ENCODE data around the gene PKIG. TPM values are rescaled to one million over a fixed set of nuclear protein-coding genes. Genes with fewer than 3 reads are reported as not detected.
A peak's percentile ranks its signal among the peaks of the same experiment; 100 is the strongest.

The PKIG gene
- total RNA-seq, 1 experiment from 2014 or later, result 20.1 TPM

DNA sequence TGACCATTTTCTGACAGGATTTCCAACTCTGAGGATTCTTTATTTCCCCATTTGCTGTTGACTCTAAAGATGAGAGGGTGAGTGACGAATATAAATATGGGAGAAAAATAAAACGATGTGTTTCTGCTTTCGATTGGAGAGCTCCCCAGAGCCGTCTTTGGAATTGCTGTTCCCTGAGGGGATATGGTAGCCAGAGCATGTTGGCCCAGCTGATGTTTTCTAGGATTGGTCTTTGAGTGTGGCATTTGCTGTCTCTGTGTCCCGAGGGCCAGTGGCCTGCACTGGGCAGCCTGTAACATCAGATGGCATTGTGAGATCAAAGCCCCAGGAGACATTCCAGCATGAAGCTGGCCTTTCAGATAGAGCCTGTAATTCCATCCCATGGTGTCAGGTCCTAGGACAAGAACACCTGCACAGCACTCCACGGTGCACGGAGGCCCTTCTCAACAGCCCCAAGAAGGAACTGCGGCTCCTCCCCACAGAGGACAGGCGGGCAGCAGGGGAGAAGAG is 26.7 kb downstream of the PKIG start:
- no peaks in the 10 kb centered on the region for H3K9me2 ChIP-seq (ENCODE audit: insufficient read depth)
- RAD21 ChIA-PET (ENCODE audit: low non-redundant PET in 1 of 2, low total read pairs in 2 of 2, uncharacterized antibody in 2 of 2, unreplicated experiment in 2 of 2), result interaction anchor here in 1 of 2 experiments (1.2 kb wide), 1 partner anchor 392 kb away, joined by 3 read pairs; no protein-coding TSS in a partner anchor
- TF ChIP-seq SP1 (IDR thresholded peaks at IDR 0.05; ENCODE audit: low read depth), result no peak
- TF ChIP-seq, protein P1, sequence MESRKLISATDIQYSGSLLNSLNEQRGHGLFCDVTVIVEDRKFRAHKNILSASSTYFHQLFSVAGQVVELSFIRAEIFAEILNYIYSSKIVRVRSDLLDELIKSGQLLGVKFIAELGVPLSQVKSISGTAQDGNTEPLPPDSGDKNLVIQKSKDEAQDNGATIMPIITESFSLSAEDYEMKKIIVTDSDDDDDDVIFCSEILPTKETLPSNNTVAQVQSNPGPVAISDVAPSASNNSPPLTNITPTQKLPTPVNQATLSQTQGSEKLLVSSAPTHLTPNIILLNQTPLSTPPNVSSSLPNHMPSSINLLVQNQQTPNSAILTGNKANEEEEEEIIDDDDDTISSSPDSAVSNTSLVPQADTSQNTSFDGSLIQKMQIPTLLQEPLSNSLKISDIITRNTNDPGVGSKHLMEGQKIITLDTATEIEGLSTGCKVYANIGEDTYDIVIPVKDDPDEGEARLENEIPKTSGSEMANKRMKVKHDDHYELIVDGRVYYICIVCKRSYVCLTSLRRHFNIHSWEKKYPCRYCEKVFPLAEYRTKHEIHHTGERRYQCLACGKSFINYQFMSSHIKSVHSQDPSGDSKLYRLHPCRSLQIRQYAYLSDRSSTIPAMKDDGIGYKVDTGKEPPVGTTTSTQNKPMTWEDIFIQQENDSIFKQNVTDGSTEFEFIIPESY (IDR thresholded peaks at IDR 0.05; ENCODE audit: extremely low read depth, insufficient replicate concordance, low read length), result no peak
- TF ChIP-seq EZH2 (IDR thresholded peaks at IDR 0.05), result no peak
- TF ChIP-seq CEBPB (IDR thresholded peaks at IDR 0.05; ENCODE audit: low read depth), result no peak
- no peak for TF ChIP-seq ZNF274 (IDR thresholded peaks at IDR 0.05; ENCODE audit: low read depth, low read length)
- TF ChIP-seq ELF1 (IDR thresholded peaks at IDR 0.05; ENCODE audit: borderline replicate concordance, low read depth), result no peak
- H3K79me2 ChIP-seq (ENCODE audit: insufficient read depth, low read length), result no peaks in the 10 kb centered on the region
- intact Hi-C loops (cut with micrococcal nuclease), result no loop called here
- ATAC-seq (no peak), DNase-seq (ENCODE audit: low read depth, low spot score) (no peak)
- peaks cover 5 to 13% of the 10 kb centered on the region in 2 experiments for H3K4me1 ChIP-seq (ENCODE audit: control insufficient read depth in 1 of 2, insufficient read depth in 2 of 2, low read length in 2 of 2)
- no peaks in the 10 kb centered on the region for H3K9me3 ChIP-seq (ENCODE audit: control insufficient read depth in 1 of 2, insufficient read depth in 1 of 2, low read depth in 1 of 2, low read length in 2 of 2)
- H4K20me1 ChIP-seq (ENCODE audit: insufficient read depth), result no peaks in the 10 kb centered on the region
- no TSS peak for BruUV-seq (replicated peaks)
- no peak overlapping the region for H2AFZ ChIP-seq (ENCODE audit: low read depth, low read length, poor library complexity, severe bottlenecking)
- H3K4me3 ChIP-seq (replicated peaks in 1 of 2; ENCODE audit: low read depth in 1 of 2, low read length in 2 of 2), result no peak overlapping the region
- peak overlapping the region; percentile 56 for H3K27ac ChIP-seq (ENCODE audit: low read depth, low read length)
- no peaks in the 10 kb centered on the region for H3K27me3 ChIP-seq (ENCODE audit: insufficient read depth, low read length)
- POLR2A ChIA-PET, result interaction anchor here (0.6 kb wide), 1 partner anchor 225 kb away, joined by 5 read pairs; no protein-coding TSS in a partner anchor
- peak overlapping the region; percentile 28; the same call in 1 of the 2 replicates for H3K9ac ChIP-seq (ENCODE audit: low read length)
- H3K4me2 ChIP-seq (ENCODE audit: low read length), result peak overlapping the region; percentile 65
- no peaks in the 10 kb centered on the region for H3K36me3 ChIP-seq (ENCODE audit: control insufficient read depth in 1 of 2, insufficient read depth in 2 of 2, low read length in 2 of 2)
- CTCF ChIA-PET, result interaction anchor here (0.9 to 3.3 kb wide), 6 partner anchors 33 to 391 kb away, joined by 3 to 21 read pairs (median 8); partner anchors contain the start of gene SERINC3
